Measurements from ENCODE around the gene ADAR.

ADAR gene

DNA sequence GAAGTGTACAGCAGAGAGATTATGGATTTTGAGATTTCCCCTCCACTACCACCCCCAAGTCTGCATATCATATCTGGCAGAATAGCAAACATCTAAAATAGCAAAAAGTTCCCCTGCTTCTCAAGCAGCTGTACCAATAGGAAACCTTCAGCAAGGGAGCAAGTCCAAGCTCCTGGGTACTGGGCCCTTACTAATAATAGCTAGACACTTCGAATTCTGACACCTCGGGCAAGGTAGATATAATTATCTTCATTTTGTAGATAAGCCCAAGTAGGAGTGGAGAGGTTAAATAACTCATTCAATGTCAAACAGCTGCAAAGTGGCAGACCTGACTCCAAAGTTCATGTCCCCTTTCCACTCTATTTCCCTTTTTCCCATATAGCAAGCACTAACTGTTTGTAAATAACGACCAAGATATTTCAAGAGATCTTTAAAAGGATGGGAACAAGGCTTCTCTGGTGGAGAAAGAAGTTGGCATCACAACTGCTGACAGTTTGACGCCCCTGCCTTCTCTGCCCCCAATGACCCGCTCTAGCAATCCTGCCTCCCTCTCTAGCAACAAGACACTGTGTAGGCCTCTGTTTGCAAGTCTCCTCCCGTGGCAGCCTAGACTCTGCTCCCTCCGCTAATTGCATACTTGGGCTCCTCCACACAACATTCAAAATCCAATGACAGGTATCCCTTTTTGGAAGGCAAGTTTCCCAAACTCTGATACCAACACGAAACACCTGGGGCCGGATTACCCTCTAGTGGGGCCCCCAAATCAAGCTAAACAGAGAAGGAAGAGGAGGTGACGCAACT lies 18.7 kb upstream of the ADAR start:
- no peak for DNase-seq (ENCODE audit: low read depth)
- TF ChIP-seq POLR2A (IDR thresholded peaks at IDR 0.05; ENCODE audit: extremely low read depth, insufficient read length) (no peak), MYC (IDR thresholded peaks at IDR 0.05; ENCODE audit: low read depth, low read length) (no peak)
- TF ChIP-seq, protein P1, sequence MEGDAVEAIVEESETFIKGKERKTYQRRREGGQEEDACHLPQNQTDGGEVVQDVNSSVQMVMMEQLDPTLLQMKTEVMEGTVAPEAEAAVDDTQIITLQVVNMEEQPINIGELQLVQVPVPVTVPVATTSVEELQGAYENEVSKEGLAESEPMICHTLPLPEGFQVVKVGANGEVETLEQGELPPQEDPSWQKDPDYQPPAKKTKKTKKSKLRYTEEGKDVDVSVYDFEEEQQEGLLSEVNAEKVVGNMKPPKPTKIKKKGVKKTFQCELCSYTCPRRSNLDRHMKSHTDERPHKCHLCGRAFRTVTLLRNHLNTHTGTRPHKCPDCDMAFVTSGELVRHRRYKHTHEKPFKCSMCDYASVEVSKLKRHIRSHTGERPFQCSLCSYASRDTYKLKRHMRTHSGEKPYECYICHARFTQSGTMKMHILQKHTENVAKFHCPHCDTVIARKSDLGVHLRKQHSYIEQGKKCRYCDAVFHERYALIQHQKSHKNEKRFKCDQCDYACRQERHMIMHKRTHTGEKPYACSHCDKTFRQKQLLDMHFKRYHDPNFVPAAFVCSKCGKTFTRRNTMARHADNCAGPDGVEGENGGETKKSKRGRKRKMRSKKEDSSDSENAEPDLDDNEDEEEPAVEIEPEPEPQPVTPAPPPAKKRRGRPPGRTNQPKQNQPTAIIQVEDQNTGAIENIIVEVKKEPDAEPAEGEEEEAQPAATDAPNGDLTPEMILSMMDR (IDR thresholded peaks at IDR 0.05; ENCODE audit: low read depth, low read length), result no peak
- TF ChIP-seq, protein P2, sequence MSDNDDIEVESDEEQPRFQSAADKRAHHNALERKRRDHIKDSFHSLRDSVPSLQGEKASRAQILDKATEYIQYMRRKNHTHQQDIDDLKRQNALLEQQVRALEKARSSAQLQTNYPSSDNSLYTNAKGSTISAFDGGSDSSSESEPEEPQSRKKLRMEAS (IDR thresholded peaks at IDR 0.05; ENCODE audit: low read depth, low read length), result no peak
- peak overlapping the region; percentile 79 for H3K4me3 ChIP-seq (ENCODE audit: low read depth, low read length)

DNA sequence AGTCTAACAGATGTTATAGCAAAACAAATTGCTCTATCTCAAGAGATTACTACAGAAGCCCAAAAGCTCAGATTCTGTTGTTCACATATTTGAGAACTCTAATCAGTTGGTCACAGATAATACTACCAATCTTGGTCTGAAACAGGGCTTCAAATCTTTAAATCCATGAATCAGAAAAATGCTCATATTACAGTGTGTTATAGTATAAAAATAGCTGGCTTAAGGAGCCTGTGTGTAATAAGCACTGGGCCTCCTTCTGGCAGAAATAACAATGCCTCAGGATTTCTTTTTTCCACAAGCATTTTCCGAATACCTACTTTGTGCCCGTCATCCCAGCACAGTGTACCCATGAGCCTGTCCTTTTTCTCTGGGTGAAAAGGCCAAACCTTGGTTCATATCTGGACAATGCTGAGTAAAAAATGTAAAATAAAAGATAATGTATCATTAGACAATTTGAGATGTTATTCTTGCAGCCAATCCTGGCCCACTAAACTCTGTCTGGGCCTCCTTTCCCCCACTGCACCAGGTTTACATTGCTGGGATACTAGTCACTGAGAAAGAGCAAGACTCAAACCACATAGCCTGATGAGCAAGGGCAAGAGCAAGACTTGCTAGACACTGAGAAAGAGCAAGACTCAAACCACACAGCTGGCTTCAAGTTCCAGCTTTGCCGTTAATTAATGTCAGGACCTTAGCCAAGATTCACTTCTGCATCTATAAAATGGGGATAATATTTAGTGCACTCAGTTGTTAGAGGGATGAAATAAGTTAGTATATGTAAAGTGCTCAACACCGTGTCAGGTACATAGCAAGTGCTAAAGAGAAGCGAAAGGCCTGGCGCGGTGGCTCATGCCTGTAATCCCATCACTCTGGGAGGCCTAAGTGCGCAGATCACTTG lies 17.0 kb upstream of the ADAR start:
- TF ChIP-seq POLR2A (IDR thresholded peaks at IDR 0.05; ENCODE audit: extremely low read depth, insufficient read length) (no peak), MYC (IDR thresholded peaks at IDR 0.05; ENCODE audit: low read depth, low read length) (no peak)
- TF ChIP-seq, protein P1 (IDR thresholded peaks at IDR 0.05; ENCODE audit: low read depth, low read length), result no peak
- TF ChIP-seq, protein P2 (IDR thresholded peaks at IDR 0.05; ENCODE audit: low read depth, low read length), result no peak
- no peak for DNase-seq (ENCODE audit: low read depth)
- H3K4me3 ChIP-seq (ENCODE audit: low read depth, low read length), result no peak overlapping the region

DNA sequence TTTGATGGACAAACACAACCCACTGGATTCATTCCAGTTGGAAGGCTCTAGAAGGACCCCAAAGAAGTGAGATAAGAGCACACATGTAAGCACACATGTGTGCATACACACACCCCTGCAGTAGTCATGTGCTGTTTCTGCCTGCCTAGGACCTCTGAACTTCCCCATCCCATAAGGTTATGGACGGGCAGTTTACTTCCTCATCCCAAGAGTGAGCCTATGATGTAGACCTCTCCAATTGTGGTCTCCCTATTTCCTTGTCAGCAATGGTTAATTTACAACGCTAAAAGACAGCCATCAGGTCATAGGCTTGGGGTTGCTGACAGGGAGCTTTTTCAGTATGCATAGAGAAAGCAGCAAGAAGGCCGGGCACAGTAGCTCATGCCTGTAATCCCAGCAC lies 15.4 kb upstream of the ADAR start:
- TF ChIP-seq, protein P2 (IDR thresholded peaks at IDR 0.05; ENCODE audit: low read depth, low read length), result peak; percentile 43
- TF ChIP-seq MYC (IDR thresholded peaks at IDR 0.05; ENCODE audit: low read depth, low read length), result no peak
- DNase-seq (ENCODE audit: low read depth), result peak; percentile 65
- H3K4me3 ChIP-seq (ENCODE audit: low read depth, low read length), result no peak overlapping the region

DNA sequence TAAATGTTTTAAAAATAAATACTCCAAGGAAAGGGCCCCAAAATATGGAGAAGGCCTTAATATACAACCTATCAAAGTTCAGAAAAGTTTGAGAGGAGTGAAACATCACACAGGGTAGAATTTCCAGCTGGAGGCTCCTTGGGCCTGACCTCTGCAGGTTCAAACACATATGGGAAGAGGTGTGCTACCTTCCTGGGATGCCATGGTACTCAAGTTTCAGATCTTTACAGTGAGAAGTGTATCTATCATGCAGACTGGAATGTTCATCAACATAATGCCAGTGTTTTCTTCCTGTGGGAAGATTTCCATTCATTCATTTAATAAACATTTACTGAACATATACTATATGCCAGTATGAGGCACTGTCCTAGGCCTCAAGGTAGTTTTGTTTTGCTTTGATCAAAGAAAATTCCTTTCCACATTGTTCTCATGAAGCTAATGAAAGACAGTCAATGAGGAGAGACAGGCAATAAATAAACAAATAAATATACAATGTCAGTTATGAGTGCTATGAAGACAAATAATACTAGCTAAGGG lies 14.6 kb upstream of the ADAR start:
- H3K4me3 ChIP-seq (ENCODE audit: low read depth, low read length), result no peak overlapping the region
- DNase-seq (ENCODE audit: low read depth), result no peak
- no peak for TF ChIP-seq POLR2A (IDR thresholded peaks at IDR 0.05; ENCODE audit: extremely low read depth, insufficient read length)
- TF ChIP-seq, protein P2 (IDR thresholded peaks at IDR 0.05; ENCODE audit: low read depth, low read length), result no peak
- no peak for TF ChIP-seq MYC (IDR thresholded peaks at IDR 0.05; ENCODE audit: low read depth, low read length)
- TF ChIP-seq, protein P1 (IDR thresholded peaks at IDR 0.05; ENCODE audit: low read depth, low read length), result no peak

DNA sequence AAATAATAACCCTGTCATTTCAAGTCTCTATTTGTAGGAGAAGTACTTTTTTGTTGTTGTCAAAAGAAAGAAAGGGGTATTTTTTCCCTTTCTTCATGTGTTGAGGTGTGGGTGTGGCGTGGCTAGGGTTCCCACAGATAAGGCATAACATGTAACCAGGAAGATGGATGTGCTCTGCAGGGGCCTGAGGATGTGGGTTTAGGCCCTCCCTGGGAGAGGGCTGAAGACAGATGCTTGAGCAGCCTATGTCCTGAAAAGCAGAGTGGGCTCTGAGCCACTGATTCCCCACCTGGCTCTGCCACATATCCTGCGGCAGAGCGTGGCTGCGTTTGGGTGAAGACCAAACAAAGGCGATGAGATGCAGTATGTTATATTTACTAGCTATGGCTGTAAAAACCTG lies 13.9 kb upstream of the ADAR start:
- no peak for DNase-seq (ENCODE audit: low read depth)
- no peak overlapping the region for H3K4me3 ChIP-seq (ENCODE audit: low read depth, low read length)
- TF ChIP-seq, protein P2 (IDR thresholded peaks at IDR 0.05; ENCODE audit: low read depth, low read length), result no peak
- TF ChIP-seq MYC (IDR thresholded peaks at IDR 0.05; ENCODE audit: low read depth, low read length), result no peak
- TF ChIP-seq, protein P1 (IDR thresholded peaks at IDR 0.05; ENCODE audit: low read depth, low read length), result no peak
- TF ChIP-seq POLR2A (IDR thresholded peaks at IDR 0.05; ENCODE audit: extremely low read depth, insufficient read length), result no peak

Measured in NB4 (cell line).